GM19240 (cell line): ENCODE data around the gene DNAH2.

Source experiments
- DNase-seq: peaks from one replicate; pipeline ENCODE4 v3.0.0; 2011; ENCODE audit warnings: low spot score; ENCODE audit not compliant: insufficient read length

DNAH2 gene

DNA sequence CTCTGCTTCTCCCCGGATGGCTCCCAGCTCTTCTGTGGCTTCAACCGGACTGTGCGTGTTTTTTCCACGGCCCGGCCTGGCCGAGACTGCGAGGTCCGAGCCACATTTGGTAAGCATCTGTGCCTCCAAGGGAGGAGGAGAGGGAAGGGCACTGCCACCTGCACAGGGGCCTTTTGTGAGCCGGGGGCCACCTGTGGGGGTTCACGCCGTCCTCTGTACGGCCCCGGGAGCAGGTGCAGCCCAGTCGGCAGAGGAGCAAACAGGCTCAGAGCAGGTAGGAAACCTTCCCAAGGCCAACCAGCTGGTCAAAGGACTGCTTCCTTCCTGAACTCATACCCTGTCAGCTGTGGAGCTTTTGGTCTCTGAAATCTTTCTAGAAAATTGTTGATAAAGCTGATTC is 15.9 kb upstream of the DNAH2 start:
- DNase-seq: no peak

DNA sequence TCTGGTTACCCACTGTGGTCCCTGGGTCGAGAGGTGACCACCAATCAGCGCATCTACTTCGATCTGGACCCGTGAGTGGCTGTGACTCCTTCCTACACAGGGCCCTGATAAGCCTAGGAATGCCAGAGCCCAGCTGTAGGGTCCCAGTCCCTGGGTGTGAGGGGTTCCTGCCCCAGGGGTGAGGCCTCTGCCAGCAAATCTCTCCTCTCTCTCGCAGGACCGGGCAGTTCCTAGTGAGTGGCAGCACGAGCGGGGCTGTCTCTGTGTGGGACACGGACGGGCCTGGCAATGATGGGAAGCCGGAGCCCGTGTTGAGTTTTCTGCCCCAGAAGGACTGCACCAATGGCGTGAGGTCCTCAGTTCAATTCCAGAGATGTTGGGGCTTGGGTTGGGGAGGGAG is 14.8 kb upstream of the DNAH2 start:
- no peak for DNase-seq

DNA sequence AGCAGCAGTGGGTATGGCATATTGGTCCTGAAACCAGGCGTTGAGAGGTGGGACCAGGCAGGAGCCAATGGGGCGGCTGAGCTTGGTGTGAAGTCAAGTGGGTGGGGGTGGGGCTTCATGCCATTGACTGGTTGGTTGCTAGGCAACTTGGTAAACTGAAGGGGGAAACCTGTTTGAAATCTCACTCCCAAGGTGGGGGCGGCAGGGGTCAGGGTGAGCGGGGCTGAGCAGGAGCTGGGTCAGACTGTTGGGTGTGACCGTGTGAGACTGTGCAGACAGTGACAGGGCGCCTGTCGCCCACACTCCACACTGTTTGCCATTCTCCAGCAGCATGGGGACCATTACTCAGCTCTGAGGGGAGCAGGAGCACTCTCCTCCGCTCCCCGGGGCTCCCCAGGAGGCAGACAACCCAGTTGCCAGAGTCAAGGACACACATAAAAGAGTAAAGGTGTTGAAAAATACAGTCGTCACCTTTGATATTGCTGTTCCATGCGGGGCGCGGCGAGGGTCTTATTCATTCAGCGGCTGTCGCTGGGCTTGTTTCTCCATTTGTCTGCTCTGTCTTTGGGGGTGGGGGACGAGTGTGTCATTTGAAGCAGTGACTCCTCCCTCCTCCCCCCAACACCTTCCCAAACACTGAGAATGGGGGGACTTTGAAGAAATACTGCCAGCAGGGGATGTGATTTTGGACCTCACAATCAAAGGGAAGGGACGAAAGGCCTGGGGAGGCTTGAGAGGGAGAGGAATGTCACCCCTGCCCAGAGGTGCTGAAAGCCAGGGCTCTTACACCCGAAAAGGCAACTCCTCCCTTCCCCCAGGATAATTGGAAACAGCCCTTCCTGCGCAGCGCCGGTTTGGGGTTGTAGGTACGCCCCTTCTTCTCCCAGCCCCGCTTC is 13.7 kb upstream of the DNAH2 start:
- no peak for DNase-seq

DNA sequence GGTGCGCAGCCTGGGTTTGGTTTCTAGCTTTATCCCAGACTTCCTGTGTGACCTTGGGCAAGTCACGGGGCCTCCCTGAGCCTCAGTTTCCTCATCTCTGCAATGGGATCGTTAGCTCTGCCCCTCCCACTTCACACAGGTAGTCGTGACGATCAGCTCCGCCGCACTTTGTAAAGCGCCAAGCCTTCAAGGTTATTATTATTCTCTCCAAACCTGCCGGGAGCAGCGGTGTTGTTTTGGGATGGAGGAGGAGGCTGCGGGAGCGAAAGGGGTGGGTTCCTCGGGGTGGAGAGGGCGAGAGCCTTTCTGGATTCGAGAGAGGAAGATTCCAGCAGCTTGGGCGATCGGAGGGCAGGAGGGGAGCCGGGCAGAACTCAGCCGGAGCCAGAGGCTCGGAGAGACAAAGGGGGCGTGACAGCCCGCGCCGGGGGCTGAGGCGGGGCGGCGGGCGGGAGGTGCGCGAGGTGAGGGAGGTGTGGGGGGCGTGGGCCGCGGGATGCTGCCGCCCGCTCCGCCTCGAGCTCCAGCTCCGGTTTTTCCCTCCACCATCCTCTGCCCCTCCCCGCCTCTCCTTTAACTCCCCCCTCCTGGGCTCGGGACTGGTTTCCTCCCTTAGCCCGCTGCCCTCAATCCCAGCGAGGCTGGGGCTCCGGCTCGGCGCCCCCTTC is 12.8 kb upstream of the DNAH2 start, which contains the start of gene EFNB3:
TSS of gene EFNB3 (plus strand) at position 602 of the 668 bp plus-strand sequence. CDS start 397 bp downstream, outside the sequence.
- no peak for DNase-seq

DNA sequence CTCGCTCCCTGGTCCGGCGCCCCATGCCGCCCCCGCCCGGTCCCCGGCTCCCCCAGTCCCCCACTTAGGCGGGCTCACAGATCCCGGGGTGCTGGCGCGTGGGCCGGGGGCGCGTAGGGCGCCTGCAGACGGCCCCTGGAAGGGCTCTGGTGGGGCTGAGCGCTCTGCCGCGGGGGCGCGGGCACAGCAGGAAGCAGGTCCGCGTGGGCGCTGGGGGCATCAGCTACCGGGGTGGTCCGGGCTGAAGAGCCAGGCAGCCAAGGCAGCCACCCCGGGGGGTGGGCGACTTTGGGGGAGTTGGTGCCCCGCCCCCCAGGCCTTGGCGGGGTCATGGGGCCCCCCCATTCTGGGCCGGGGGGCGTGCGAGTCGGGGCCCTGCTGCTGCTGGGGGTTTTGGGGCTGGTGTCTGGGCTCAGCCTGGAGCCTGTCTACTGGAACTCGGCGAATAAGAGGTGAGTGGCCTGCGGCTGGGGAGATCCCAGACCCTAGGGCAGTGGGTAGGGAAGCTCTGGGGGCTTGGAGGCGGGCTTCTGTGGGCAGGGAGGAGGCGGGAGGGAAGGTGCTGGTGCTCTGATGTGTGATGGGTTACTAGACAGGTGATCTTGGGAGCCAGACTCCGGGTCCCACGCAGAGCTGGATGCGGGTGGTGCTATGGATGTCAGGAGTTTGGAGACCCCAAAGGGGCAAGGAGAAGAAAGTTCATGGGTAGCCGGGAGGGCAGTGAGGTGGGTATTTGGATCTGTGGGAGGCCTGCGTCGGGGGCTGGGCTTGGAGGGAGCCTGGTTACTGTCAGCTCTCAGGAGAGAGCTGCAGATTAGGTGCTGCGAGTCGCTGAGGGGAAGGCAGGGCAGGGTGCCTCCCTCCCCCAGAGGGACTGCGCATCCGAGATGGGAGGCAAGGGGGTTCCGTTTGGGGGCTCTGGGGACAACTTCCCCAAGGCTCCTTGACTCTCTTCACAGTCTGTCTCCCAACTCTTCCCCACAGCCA is 12.0 kb upstream of the DNAH2 start:
- no peak for DNase-seq

DNA sequence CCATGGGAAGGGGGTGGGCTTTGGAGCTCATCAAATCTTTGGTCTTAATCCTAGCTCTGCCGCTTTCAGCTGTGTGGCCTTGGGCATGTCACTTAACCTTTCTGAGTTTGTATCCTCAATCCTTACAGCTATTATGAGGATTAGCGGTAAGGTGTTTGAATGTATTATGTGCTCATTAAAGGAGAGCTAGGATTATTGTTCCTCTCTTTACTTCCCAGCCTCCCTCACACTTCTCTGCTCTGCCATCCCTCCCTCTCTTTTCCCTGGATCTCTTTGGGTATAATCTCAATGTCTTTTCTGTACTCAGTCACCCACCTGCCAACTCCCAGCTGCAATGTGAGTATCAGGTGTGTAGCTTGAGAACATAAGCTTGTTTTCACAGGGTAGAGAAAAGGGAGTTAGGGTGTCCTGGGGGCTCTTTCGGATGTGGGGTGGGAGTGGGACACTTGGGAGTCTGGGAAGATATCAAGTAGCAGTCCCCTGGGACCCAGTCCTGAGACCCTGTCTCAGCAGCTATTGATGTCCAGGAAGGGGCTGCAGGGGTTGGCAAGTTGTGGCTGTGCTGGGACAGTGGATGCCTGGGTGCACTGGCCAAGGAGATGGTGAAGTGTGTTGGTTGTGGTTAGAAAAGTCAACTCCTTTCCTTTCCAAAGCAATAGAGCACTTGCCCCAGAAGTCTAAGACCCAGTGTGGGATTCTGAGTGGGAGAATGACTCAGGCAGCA is 10.8 kb upstream of the DNAH2 start:
- no peak for DNase-seq

DNA sequence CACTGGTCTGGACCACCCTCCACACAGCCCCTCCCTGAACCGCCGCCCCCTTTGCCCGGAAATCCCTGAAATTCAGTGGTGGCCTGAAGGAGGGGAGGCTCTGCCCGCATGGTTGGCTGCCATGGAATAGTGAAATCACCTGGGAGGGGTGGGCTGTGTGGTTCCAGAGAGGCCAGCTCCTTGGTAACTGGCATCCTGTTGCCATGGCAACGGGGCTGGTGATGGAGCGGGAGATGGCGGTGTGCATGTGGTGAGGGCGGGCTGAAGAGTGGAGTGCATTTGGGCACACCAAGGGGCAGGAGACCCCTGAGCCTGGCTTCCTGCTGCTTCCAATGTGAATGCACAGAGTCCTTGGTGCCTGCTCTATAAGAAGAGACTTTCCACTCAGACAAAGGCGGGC is 10.1 kb upstream of the DNAH2 start:
- no peak for DNase-seq

DNA sequence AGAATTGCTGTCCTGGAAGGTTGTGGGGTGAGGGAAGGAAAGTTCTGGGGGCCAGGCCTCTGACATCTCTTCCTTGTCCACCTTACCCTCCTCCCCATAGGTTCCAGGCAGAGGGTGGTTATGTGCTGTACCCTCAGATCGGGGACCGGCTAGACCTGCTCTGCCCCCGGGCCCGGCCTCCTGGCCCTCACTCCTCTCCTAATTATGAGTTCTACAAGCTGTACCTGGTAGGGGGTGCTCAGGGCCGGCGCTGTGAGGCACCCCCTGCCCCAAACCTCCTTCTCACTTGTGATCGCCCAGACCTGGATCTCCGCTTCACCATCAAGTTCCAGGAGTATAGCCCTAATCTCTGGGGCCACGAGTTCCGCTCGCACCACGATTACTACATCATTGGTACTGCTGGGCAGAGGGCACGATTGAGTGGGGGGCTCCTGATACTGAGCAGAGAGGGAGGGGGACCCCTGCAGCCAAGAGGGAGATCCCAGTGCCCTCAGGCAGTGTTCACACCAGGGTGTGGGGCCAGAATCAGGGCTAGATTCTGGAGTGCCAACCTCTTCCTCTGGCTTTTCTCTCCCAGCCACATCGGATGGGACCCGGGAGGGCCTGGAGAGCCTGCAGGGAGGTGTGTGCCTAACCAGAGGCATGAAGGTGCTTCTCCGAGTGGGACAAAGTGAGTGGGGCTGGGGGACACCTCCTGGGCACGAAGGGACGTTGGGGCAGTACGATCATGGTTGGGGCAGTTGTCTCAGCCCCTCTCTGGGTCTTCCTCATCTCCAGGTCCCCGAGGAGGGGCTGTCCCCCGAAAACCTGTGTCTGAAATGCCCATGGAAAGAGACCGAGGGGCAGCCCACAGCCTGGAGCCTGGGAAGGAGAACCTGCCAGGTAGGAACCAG is 9.4 kb upstream of the DNAH2 start:
- no peak for DNase-seq

DNA sequence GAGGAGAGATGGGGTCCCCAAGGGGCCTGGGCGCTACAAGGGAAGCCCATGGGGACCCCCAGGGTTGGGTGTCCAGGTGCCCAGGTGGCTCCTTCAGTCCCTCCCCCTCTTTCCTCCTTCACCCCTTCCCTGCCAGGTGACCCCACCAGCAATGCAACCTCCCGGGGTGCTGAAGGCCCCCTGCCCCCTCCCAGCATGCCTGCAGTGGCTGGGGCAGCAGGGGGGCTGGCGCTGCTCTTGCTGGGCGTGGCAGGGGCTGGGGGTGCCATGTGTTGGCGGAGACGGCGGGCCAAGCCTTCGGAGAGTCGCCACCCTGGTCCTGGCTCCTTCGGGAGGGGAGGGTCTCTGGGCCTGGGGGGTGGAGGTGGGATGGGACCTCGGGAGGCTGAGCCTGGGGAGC is 8.5 kb upstream of the DNAH2 start:
- DNase-seq: no peak

DNA sequence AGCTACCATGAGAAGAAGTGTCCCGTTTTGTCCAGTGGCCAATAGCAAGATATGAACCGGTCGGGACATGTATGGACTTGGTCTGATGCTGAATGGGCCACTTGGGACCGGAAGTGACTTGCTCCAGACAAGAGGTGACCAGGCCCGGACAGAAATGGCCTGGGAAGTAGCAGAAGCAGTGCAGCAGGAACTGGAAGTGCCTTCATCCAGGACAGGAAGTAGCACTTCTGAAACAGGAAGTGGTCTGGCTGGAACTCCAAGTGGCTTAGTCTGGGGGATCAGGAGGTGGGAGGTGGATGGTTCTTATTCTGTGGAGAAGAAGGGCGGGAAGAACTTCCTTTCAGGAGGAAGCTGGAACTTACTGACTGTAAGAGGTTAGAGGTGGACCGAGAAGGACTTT is 7.2 kb upstream of the DNAH2 start:
- DNase-seq: no peak

DNA sequence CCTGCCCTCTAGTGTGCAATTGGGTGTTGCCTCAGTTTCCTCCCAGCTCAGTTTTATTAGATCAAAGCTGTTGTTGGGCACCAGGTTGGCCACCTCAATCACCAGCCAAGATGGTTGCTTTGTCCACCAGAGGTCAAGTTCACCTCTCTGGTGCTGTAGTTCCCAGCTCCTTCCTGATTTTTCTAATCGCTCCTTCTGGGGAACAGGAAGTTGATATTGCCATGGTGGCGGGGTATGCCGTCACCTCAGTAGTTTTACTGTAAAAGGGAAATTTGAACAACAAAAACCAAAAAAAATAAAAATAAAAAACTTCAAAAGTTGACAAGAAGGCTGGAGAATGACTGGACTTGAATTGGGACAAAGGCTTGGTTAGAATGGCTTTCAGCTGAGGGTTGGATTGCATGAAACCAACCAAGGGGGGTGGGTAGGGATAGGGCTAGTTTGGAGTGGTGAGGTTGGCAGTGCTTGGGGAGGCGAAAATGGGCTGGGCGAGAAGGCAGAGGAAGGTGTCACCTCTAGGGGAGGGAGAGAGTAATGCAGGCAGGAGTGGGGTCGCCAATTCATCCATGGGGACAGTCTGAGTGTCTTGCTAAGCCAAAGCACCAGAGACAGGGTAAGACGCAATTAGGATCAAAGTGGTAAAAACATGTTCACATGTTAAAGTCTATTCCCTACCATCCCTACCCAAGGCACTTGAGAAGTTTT is 6.3 kb upstream of the DNAH2 start:
- no peak for DNase-seq

DNA sequence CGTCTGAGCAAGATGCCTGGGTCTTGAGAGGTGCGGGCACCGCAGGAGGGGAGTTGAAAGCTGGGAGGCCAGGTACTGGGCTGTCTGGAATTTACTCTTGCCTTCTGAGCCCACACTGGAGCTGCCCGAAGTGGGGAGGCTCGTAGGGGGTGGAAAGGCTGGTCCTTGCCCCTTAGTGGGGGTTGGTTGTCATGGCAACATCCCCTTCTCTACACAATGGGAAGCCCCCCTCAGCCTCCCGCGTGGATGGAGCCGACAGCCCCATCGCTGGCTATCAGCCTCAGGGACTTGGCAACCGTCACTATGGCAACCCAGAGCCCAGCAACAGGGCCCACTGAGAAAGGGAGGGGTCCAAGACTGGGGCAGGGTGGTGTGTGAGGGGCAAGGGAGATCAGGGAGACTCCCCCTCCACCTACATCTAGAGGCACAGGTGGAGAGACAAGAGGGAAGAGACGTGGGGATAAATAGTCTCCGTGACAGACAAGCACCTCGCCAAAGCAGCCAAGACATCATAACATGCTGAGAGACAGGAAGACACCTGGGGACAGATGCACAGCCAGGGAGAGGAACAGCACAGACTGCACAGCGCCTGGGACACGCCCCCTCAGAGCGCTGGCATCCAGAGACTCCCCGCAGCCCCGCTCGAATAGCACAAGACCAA is 5.3 kb upstream of the DNAH2 start:
- no peak for DNase-seq

DNA sequence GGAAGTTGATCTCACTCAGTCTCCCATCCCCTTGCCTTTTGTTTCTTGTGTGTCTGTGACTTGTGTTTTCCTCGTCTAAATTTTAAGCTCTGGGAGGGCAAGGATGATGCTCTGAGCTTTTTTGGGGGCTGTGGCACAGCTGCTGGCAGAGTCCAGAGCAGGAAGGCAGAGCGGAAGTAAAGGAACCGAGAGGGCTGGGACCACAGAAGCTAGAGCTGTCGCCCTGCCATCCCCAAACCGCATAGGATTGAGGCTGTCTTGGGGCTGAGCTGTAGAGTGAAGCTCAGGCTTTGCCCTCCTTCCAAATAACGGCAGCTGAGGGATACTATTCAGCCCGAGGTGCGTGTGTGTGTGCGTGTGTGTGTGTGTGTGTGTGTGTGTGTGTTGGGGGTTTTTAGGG is 3.8 kb upstream of the DNAH2 start:
- no peak for DNase-seq

DNA sequence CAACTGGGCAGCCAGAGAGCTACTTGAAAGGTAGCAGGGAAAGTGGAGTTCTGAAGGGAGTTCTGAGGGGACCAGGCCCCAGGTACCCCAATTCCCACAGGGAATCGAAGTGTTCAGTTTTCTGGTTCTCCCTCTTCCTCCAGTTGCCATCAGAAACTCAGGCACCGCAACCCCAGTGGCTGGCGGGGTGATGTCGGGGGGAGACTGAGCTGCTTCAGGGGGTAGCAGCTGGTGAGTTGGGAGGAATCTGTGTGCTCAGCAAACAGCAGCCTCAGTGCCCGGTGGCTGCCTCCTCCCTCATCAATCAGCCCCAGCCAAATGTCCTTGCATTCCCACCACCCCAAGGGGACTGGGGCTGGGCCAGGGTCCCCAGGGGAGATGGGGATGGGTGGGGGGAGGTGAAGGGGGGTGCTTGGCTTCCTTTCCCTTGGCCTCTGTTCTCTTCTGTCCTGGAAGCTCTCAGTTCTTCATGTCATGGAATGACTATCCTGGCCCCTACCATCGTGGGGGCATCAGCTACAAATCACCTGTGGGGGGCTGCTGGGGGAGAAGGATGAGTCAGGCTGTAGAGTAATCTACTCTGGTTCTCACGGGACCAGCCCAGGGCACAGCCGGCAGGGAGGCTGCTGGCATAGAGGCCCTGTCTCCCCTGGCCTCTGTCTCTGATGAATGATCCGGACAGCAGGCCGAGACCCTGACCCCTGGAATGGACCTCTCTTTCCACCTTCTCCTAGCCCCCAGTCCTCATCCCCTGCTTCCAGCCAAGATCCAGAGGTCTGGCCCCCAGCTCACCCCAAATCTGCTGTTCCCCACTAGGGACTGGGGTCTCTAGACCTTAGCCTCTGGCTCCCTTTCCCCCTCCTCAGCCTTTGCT is 2.6 kb upstream of the DNAH2 start:
- DNase-seq: no peak

DNA sequence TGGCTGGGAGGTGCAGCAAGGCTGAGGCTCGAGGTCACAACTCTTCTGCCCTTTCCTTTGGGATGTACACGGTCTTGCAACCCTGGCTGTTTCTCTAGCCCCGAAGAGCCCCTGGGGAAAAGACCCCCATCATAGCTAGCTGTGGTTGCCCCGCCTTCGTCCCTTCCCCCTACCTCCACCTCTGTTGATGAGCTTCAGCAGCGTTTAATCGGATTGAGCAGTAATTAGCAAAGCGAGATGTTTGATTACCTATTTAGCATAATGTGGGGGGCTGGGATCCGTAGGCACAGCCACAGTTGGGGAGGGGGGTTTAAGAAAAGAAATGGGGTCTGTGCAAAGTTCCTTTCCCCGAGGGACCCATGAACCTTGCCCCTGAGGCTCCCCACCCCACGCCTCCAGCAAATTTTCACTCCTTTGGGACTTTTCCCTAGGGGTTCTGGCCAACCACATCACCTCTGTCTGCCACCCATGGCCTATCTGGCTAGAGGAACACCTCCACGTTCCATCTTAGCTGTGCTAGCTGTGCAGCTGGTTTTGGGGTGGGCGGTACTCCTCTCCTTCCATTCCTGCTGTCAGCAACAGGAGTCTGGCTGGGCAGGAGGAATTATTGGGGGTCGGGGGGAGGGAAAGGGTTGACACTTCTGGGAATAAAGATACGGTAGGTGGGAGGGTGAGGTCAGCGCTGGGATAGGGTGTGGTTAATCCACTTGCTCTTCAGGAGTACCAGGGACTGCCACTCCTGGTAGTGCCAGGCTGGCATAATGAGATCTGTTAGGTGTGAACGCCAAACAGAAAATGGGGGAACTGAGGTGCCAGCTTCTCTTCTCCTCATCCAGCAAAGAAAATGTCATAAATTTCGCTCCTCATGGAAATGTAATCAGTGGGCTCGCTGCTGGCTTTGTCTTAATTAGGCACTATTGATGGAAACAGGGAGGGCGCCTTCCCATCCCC is 1.3 kb upstream of the DNAH2 start:
- DNase-seq: no peak

DNA sequence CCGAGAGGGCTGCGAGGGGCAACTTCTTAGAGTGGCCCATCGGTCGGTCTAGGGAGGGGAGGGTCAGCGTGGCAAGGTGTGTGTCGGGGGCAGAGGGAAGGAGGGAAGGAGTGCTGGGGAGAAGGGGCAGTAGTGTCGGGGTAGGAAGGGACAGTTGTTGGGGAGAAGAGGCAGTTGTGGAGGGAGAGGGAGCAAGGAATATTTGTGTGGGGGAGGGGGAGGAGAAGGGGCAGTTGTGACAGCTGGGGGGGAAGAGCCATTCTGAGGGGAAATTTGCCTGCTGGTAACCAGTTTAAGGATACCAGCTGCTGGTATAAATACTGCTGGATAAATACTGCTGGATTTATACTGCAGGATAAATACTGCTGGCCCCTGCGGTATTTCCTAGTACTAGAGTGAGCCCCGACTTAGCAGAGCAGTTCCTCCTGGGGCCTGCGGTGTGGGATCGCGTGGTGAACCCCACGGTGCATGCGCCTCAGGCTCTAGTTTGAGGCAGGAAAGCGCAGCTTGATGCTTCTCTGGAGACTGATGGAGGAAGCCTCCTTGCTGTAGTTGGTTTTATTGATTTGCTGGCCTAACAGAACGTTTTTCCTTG is 309 bp downstream of the DNAH2 start:
- no peak for DNase-seq
